Measurements from ENCODE around the gene HES2.
"Not testable (repeated sequence)": the region's sequence is repeated elsewhere in the genome, so short reads cannot be mapped to it uniquely, and the experiment has no call there.

The HES2 gene

DNA sequence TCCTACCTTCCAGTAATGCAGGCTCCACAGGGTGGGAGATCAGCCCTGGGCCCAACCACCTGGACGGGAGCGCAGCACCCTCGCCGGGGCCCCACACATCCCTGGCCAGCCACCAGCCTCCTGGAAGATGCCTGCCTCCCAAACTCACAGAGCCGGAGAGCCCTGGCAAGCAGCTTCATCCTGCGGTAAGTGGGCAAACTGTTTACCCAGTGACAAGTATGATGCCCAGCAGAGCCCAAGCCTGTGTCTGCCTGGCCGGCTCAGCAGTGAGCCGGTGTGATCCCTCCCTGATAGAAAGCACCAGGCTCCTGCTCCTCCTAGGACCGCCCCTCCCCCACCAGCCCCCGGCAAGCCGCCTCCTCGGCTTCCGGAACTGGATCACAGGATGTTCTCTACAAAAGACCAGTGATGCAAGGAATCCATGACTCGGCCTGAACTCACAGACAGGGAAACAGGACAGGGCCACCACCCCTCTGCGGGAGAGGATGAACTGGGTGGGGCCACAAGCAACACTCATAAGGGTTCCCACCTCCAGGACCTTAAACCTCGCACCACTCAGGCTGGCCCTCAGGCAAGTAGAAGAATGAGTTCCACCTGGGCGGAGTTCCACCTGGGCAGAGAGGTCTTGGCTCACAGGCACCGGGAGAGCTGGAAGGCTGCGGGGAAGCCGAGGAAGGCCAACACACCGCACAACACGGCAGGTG is 34.1 kb downstream of the HES2 start:
- DNase-seq (ENCODE audit: low spot score): peak; percentile 63

DNA sequence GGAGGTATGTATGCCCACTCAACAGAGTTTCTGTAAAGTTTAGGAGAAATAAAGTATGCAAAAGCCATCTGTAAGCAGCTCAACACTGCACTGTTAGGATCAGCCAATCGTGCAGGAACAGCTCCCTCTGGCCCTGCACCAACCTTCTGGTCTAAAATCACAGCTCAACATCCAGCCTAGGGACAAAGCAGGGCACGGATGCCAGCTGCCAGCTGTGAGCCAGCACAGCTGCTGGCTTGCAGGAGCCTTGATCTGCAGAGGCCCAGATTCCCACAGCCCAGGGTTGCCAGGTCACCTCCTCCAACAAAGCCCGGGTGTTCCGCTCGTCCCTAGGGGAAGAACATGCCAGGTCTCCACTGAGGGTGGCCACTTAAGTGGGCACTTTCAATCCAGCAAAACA is 34.8 kb downstream of the HES2 start:
- no peak for DNase-seq (ENCODE audit: low spot score)

DNA sequence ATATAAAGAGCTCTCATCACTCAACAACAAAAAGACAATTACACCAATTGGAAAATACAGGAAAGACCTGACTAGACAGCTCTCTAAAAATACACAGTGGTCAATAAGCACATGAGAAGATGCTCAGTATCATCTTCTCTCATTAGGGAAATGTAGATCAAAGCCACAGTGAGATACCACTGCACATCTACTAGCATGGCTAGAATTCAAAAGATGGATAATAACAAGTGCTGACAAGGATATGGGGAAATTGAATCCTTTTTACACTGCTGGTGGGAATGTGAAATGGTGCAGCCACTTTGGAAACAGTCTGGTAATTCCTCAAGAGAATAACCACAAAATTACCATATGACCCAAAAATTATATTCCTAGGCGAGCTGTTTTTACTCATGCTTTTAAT is 35.6 kb downstream of the HES2 start:
- DNase-seq (ENCODE audit: low spot score): no peak

DNA sequence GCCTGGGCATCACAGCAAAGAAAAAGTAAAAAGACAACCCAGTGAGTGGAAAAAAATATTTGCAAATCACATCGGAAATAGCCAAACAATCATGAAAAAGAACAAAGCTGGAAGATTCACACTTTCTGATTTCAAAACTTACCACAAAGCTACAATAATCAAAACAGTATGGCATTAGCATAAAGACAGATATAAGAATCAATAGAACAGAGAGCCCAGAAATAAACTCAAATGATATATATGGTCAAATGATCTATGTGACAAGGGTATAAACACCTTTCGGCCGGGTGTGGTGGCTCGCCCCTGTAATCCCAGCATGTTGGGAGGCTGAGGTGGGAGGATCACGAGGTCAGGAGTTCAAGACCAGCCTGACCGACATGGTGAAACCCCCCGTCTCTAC is 39.7 kb downstream of the HES2 start:
- no peak for DNase-seq (ENCODE audit: low spot score)

DNA sequence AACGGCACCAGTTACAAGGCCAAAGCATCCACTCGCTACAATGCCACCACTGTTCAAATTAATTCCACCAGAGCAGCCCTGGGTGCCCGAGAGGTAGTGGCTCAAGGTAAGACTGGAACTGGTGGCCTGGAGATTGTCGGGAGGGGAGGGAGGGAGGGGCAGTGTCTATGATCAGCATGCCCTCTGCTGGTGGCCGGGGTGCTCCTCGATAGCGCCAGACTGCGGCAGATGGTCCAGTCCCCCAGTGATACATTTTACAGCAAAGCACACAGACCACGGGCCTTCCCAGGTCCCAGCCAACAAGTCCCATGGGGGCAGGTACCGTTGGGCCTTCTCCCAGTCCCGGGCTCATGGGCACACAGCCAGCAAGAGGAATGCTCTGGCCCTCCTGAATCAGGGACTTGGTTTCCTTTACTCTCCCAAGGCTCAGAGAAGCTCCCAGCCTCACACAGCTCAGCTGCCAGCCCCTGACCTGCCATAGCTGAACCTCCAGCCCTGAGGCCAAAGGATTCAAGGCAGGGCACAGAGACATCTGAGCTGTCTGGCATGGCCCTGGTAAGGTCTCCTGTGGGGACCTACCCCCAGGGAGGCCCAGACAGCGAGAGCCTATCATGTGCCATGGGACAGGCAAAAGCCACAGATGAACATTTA is 41.5 kb downstream of the HES2 start:
- DNase-seq (ENCODE audit: low spot score): no peak

DNA sequence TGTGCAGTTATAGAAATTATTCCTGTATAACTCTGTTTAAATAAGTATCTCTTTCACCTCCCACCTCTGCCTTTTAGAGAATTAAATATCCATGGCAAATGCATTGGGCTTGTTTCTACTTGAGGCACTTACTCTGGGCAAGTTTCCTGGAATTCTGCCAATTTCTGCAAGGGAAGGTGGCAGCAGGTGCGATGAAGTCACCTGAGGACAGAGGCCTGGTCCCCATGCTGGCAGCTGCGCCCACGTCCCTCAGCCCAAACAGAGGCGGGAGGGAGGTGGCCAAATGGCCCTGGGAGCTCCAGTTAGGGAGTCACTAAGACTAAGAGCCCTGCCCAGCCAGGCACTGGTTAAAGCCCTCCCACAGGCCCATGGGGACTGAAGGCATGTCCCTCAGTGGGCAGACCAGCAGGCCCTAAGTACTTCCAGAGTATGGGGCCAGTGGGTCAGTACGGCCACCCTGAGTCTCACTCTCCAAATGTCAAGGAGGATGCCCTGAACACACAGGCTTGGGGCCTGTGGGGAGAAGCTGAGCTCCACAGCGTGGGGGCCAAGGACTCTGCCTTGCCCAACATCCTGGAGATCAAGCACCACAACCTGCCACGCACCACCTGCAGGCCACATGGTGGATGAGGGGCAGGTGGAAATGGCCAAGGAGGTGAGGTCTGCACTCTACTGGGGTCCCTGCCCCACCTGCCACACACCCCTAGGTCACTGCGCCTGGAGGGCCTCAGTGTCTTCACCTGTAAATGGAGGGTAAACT is 45.6 kb downstream of the HES2 start:
- DNase-seq (ENCODE audit: low spot score): no peak

DNA sequence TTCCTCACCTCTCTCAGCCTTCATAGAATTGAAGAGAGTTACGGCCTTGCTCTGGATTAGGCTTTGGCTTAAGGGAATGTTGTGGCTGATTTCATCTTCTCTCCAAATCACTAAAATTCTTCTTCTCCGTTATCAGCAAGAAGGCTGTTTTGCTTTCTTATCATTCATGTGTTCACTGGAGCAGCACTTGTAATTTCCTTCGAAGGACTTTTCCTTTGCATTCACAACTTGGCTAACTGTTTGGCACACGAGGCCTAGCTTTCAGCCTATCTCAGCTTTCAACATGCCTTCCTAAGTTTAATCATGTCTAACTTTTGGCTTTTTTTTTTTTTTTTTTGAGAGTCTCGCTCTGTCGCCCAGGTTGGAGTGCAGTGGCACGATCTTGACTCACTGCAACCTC is 47.5 kb downstream of the HES2 start:
- not testable (repeated sequence) for DNase-seq (ENCODE audit: low spot score)

DNA sequence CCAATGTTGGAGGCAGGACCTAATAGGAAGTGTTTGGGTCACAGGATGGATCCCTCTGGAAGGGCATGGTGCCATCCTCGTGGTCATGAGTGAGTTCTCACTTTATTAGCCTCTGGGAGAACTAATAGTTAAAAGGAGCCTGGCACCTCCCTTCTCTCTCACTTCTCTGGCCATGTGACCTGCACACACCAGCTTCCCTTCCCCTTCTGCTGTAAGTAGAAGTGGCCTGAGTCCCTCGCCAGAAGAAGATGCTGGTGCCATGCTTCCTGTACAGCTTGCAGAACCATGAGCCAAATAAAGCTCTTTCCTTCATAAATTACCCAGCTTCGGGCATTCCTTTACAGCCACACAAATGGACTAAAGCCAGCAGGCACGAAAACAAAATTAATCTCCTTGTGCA is 49.7 kb downstream of the HES2 start:
- DNase-seq (ENCODE audit: low spot score): no peak

DNA sequence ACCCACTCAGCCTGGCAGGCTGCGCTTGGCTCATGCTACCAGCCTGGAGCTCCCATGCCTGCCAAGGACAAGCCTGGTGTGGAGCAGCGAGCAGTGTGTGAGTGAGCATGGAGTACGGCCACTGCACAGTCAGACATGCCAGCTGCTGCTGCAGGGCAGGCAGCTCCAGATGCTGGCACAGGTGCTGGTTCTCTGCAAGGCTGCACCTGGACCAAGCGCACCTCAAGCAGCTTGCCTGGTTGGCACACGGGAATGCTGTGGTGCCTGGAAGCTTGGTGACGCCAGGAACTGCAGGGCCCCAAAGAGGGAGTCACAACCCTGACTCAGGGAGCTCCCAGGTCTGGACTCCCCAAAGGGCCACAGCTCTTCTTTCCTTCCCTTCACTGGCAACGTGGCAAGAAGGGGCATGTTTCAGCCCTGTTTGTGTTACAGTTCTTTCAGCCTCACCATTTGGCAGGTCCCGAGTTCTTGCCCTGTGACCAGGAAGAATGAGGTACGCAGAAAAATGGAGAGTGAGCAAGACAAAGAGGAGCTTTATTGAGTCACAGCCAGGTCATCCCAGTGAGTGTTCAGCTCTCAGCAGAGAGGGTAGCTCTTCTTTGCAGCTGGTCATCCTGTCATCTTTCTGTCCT is 52.2 kb downstream of the HES2 start:
- no peak for DNase-seq (ENCODE audit: low spot score)

DNA sequence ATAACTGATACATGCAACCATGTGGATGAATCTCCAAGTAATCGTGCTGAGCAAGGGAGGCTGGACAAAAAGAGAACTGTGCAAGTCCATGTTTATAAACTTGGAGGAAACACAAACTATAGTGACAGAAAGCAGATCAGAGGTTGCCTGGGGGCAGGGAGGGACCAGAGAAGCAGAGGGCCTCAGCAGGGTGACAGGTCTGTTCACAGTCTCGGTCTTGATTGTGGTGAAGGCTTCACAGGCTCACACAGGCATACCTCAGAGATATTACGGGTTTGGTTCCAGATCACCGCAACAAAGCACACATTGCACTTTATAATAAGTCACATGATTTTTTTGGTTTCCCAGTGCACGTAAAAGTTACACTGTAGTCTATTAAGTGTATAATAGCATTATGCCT is 54.7 kb downstream of the HES2 start:
- DNase-seq (ENCODE audit: low spot score): no peak

DNA sequence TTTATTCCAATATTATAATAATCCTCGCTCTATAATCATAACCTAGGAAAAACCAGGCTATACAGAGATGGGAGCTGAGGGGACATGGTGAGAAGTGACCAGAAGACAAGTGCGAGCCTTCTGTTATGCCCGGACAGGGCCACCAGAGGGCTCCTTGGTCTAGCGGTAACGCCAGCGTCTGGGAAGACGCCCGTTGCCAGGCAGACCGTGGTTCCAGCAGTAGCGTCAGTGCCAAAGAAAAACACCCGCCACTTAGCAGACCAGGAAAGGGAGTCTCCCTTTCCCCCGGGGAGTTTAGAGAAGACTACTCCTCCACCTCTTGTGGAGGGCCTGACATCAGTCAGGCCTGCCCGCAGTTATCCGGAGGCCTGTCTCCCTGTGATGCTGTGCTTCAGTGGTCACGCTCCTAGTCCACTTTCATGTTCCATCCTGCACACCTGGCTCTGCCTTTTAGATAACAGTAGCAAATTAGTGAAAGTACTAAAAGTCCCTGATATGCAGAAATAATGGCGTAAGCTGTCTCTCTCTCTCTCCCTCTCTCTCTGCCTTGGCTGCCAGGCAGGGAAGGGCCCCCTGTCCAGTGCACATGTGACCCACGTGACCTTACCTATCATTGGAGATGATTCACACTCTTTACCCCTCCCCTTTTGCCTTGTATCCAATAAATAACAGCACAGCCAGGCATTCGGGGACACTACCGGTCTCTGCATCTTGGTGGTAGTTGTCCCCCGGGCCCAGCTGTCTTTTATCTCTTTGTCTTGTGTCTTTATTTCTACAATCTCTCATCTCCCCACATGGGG is 56.4 kb downstream of the HES2 start:
- not testable (repeated sequence) for DNase-seq (ENCODE audit: low spot score)

Data from GM03348 (cell line).